ENCODE results near the gene CMSS1. TPM values are rescaled to one million over a fixed set of nuclear protein-coding genes. Genes with fewer than 3 reads are reported as not detected.

The CMSS1 gene
- total RNA-seq, 1 donor from 2014 or later, result 41.1 TPM

DNA sequence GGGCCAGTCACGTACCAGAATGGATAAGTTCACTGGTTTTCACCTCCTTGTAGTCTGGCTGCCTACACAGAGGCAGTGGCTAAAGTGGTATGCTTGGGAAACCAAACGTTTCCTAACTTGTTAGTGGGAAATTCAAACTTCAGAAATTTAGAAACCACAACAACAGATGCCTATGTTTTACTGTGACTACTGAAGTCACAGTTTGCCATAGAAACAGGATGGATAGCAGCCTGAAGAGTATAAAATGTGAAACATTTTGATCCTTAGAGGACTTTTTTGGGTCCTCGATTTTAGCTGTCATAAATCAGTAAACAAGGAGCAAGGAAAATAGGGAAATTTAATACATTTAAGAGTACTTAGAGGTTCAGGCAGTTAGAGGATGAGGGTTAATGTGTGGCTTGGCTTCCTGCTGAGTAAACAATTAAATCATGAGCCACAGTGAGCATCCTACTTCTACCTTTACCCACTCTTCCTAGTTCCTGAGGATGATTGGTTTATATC is 48.6 kb downstream of the CMSS1 start:
- TF ChIP-seq CTCF (IDR thresholded peaks at IDR 0.05), result no peak
- POLR2A ChIA-PET, result no interaction called here
- H3K4me3 Mint-ChIP-seq, result no peak overlapping the region
- no peaks in the 10 kb centered on the region for H3K27me3 Mint-ChIP-seq
- ATAC-seq (ENCODE audit: low read depth) (no peak), DNase-seq (no peak)
- intact Hi-C loops (cut with micrococcal nuclease), result no loop called here
- peaks cover 12% of the 10 kb centered on the region for H3K4me1 Mint-ChIP-seq
- CTCF ChIA-PET, result no interaction called here
- H3K36me3 Mint-ChIP-seq (ENCODE audit: low read depth), result peaks cover 7% of the 10 kb centered on the region
- H3K27ac Mint-ChIP-seq, result no peak overlapping the region
- H3K9me3 Mint-ChIP-seq, result no peaks in the 10 kb centered on the region

- H3K4me1 Mint-ChIP-seq, result peaks cover 12% of the 10 kb centered on the region
- ATAC-seq (ENCODE audit: low read depth), result no peak
- no peaks in the 10 kb centered on the region for H3K27me3 Mint-ChIP-seq
- H3K9me3 Mint-ChIP-seq, result no peaks in the 10 kb centered on the region
- intact Hi-C loops (cut with micrococcal nuclease), result no loop called here
- H3K36me3 Mint-ChIP-seq (ENCODE audit: low read depth), result peaks cover 5% of the 10 kb centered on the region
- no peak for TF ChIP-seq CTCF (IDR thresholded peaks at IDR 0.05)
- no peak overlapping the region for H3K4me3 Mint-ChIP-seq
- ChIA-PET CTCF (no interaction called here), POLR2A (interaction anchor here (0.6 to 1.0 kb wide), 2 partner anchors 68 to 393 kb away, joined by 3 to 6 read pairs; partner anchors contain the start of gene TBC1D23)
- no peak for DNase-seq
- H3K27ac Mint-ChIP-seq, result no peak overlapping the region
Observed at GRCh38 chr3:99867594-99868310, 50.1 kb downstream of the CMSS1 start.

GRCh38 chr3:99868311-99868646 is 50.6 kb downstream of the CMSS1 start:
- peaks cover 2% of the 10 kb centered on the region for H3K36me3 Mint-ChIP-seq (ENCODE audit: low read depth)
- no peak overlapping the region for H3K4me3 Mint-ChIP-seq
- H3K27me3 Mint-ChIP-seq, result no peaks in the 10 kb centered on the region
- TF ChIP-seq CTCF (IDR thresholded peaks at IDR 0.05), result no peak
- ATAC-seq (ENCODE audit: low read depth), result no peak
- no peak overlapping the region for H3K27ac Mint-ChIP-seq
- intact Hi-C loops (cut with micrococcal nuclease), result no loop called here
- peaks cover 12% of the 10 kb centered on the region for H3K4me1 Mint-ChIP-seq
- POLR2A ChIA-PET, result no interaction called here
- DNase-seq, result no peak
- CTCF ChIA-PET, result no interaction called here
- H3K9me3 Mint-ChIP-seq, result no peaks in the 10 kb centered on the region

DNA sequence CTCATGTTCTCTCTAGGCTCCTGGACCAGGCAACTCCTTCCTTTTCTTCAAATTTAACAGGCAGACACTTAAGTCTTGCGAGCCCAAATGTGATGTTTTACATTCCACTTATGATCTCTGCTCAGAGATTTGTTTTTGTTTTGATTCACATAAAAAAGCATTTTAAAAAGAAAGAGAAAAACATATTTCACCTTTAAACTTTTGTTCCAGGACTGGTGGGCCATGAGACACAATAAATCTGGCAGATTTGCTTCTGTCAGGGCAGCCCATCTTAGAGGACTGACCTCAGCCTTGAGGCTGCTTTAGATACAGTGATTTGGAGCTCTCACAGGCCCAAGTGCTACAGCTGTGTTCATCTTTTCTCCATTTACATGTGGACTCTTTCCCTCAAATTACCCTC is 52.0 kb downstream of the CMSS1 start:
- peaks cover 12% of the 10 kb centered on the region for H3K4me1 Mint-ChIP-seq
- no peak for TF ChIP-seq CTCF (IDR thresholded peaks at IDR 0.05)
- H3K36me3 Mint-ChIP-seq (ENCODE audit: low read depth), result peaks cover 2% of the 10 kb centered on the region
- POLR2A ChIA-PET, result no interaction called here
- no peaks in the 10 kb centered on the region for H3K9me3 Mint-ChIP-seq
- CTCF ChIA-PET, result interaction anchor here (0.8 to 1.0 kb wide), 2 partner anchors 25 to 199 kb away, joined by 3 to 4 read pairs; no protein-coding TSS in a partner anchor
- H3K4me3 Mint-ChIP-seq, result no peak overlapping the region
- intact Hi-C loops (cut with micrococcal nuclease), result no loop called here
- H3K27ac Mint-ChIP-seq, result no peak overlapping the region
- no peaks in the 10 kb centered on the region for H3K27me3 Mint-ChIP-seq
- no peak for ATAC-seq (ENCODE audit: low read depth)
- no peak for DNase-seq

DNA sequence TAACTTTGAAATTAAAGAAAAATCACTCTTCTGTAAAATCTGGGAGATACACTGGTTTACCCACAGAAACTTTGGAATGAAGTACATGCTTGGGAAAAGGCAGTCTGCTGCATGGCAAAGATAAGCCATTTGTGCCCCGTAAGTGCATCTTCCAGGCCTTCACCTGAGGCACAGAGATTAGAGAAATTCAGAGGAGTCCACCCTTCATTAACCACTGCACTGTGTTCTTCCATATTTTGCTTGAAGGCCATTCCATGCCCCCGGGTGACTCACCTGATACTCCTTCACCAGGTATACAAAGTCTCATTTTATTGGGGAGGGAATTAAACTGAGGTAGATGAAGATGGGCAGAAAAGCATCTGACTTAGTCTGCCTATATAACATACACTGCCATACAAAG is 53.0 kb downstream of the CMSS1 start:
- intact Hi-C loops (cut with micrococcal nuclease), result no loop called here
- CTCF ChIA-PET, result interaction anchor here (0.8 to 1.0 kb wide), 2 partner anchors 26 to 198 kb away, joined by 3 to 4 read pairs; no protein-coding TSS in a partner anchor
- POLR2A ChIA-PET, result no interaction called here
- ATAC-seq (ENCODE audit: low read depth) (no peak), DNase-seq (no peak)
- H3K36me3 Mint-ChIP-seq (ENCODE audit: low read depth), result peaks cover 2% of the 10 kb centered on the region
- H3K9me3 Mint-ChIP-seq, result no peaks in the 10 kb centered on the region
- H3K4me3 Mint-ChIP-seq, result no peak overlapping the region
- TF ChIP-seq CTCF (IDR thresholded peaks at IDR 0.05), result no peak
- no peak overlapping the region for H3K27ac Mint-ChIP-seq
- peaks cover 18% of the 10 kb centered on the region for H3K4me1 Mint-ChIP-seq
- H3K27me3 Mint-ChIP-seq, result no peaks in the 10 kb centered on the region

Measured in activated B cell treated with CpG ODN at 0.5 μM for 24 hours (primary cell).